HUDEP-2 (cell line): ENCODE results near the gene ANKRD30A.
"Not testable (repeated sequence)": the region's sequence is repeated elsewhere in the genome, so short reads cannot be mapped to it uniquely, and the experiment has no call there.

ENCODE experiments used
- DNase-seq, 76 experiments: peaks; one replicate each; lab custom pipeline; 2025; ENCODE audit not compliant: unreplicated experiment in 76 of 76; lab: John Stamatoyannopoulos, UW

The ANKRD30A gene

DNA sequence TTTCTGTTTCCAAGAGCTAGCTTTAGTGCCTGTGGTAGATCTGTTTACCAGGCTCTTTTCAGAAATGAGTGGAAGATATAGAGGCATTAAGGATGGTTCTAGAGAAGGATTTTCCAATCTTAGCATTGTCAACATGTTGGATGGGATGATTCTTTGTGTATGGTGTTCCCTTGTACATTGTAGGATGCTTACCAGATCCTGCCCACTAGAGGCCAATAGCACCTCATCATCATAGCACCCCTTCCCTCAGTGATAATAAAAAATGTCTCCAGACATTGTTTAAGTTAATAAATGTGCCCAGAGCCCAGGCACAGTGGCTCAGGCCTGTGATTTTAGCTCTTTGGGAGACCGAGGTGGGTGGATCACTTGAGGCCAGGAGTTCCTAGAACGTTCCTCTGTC, 121.2 kb downstream of the ANKRD30A start:
- DNase-seq = no peak

DNA sequence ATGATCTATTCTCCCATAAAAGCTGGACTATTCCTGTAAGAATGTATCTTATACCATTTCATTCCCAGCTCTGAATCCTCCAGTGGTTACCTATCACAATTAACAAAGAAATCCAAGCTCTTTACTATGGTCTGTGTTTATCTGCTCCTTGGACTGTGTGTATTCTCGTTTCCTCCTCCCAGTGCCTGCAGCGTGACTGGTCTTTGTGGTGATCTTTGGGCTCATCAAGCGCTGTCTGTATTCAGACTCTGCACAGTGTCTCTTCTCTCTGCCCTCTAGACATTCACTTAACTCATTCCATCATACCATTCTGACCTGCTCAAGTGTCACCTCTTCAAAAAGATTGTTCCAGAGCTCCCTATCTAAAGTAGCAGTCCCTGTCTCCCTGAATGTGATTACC, 130.4 kb downstream of the ANKRD30A start:
- DNase-seq = not testable (repeated sequence)

DNA sequence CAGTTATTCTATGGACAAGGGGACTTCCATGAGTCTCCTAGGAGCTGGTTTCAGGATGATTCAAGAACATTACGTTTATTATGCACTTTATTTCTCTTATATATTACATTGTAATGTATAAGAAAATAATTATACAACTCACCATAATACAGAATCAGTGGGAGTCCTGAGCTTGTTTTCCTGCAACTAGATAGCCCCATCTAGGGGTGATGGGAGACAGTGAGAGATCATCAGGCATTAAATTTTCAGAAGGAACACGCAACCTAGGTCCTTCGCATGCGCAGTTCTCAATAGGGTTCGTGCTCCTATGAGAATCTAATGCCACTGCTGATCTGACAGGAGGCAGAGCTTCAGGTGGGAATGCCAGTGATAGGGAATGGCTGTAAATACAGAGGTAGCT, 137.9 kb downstream of the ANKRD30A start:
- DNase-seq = no peak

DNA sequence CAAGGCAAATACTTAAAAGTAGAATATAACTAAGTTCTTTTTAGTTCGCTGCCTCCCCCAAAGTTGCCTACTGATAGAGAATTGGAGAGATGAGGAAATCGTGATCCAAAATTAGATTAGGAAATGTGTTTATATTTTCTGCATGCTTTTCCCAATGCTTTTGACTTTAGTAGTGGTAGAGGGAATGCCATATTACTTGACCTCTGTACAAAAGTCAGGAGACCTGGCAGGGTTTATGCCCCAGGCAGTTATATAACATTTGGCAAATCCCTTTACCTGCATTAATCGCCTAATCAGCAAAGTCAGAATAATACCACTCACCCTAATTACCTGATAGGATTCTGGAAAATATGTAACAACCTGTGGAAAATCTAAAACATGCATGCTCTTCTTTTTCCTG, 142.9 kb downstream of the ANKRD30A start:
- DNase-seq = no peak

DNA sequence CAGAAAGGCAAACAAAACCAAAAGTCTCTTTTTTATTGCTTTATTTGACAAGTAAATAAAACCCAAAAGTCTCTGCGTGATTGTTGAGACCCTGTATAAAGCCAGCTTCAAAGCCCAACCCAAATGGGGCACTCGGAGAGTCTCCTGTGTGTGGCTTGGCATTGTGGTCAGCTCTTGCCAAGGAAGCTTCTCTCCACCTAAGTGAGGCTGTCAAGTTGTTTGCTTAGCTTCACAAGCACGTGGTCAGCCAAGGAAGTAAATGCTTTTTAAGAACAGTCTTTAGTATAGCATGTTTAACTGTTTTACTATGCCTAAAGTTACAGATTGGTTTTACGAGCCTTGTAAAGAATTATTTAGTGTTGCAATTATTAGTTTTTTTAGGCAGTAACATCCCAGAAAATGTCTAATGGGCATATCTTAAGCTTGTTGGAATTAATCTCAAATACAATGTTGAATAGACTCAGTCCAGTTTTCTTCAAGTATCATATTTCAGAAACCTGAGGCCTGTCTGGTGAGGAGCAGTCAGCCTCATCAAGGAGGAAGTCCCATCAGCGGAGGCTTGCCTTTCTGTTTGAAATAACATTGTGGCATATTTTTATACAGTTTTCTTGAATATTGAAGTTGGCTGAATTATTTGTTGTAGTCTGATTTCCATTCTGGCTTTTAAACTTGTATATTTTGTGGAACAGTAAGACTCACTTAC, 144.3 kb downstream of the ANKRD30A start:
- DNase-seq = no peak

DNA sequence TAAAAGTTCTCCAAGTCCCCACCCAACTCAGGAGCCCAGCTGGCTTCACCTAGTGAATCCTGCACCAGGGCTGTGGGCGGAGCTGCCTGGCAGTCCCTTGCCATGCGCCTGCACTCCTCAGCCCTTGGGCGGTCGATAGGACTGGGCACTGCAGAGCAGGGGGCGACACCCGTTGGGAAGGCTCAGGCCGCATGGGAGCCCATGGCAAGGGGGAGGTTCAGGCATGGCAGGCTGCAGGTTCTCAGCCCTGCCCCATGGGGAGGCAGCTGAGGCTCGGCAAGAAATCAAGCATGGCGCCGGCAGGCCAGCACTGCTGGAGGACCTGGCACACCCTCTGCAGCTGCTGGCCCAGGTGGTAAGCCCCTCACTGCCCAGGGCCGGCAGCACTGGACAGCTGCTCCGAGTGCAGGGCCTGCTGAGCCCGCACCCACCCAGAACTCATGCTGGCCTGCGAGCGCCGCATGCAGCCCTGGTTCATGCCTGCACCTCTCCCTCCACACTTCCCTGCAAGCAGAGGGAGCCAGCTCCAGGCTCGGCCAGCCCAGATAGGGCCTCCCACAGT, 149.9 kb downstream of the ANKRD30A start:
- no peak for DNase-seq

DNA sequence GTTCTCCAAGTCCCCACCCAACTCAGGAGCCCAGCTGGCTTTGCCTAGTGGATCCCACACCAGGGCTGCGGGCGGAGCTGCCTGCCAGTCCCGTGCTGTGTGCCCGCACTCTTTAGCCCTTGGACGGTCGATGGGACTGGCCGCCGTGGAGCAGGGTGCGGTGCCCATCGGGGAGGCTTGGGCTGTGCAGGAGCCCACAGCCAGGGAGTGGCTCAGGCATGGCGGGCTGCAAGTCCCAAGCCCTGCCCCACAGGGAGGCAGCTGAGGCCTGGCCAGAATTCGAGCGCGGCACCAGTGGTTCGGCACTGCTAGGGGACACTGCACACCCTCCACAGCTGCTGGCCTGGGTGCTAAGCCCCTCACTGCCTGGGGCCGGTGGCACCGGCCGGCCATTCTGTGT, 159.7 kb downstream of the ANKRD30A start:
- DNase-seq = no peak

DNA sequence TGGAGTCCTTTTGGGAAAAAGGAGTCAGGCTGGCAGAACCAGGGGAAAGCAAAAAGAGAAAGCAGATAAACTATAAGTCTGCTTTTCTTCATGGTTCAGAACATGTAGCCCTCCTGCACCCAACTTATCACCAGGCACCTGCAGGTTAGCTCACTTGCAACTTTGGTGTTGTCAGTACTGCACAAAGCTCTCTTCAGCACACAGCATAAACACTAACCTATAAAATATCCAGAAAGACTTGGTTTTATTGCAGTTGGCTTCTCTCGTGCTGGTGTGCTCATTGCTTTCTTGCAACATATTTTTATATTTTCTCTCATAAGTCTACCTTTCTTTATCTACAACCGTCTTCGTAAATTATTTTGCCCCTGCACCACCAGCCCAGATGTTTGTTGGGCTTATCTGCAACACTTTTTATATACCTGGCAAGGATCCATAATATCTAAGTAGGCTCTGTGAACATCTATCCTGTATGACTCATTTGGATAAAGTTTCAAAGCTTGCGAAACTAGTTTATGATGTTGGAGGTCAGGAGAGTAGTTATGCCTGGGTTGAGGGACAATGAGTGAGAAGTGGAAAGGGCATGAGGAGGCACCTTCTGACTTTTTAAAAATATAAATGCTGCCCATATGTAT, 164.6 kb downstream of the ANKRD30A start:
- DNase-seq = no peak

DNA sequence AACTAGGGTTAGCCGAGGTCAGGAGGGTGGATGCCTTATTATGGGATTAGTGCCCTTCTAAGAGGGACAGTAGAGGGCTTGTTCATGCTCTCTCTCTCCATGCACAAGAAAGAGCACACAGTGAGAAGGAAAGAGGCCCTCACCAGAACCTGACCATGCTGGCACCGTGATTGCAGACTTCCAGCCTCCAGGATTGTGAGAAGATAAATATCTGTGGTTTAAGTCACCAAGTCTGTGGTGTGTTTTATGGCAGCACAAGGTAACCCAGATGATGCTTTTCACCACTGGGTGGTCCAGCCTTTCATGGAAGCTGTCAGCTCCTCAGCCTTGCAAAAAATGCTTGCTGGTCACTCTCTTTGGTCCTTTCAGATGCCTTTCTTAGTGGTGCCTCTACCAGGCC, 175.9 kb downstream of the ANKRD30A start:
- DNase-seq = no peak

DNA sequence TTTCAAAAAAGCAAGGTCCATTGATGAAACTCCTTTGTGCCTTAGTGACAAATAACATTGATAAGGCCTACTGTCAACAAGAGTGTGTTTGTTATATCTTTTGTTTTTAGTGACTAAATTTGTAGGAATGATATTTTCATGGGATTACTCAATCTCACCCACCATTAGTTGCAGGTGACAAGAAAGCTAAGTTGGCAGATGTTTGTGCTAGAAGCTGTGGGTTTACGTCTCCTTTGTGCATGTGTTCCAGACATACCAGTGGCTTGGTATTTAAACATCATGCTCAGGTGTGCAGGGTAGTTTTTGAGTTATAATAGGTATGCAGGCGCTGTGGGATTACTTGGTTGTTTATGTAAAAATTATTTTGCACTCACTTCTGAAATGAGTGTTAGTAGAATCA, 178.6 kb downstream of the ANKRD30A start:
- no peak for DNase-seq

DNA sequence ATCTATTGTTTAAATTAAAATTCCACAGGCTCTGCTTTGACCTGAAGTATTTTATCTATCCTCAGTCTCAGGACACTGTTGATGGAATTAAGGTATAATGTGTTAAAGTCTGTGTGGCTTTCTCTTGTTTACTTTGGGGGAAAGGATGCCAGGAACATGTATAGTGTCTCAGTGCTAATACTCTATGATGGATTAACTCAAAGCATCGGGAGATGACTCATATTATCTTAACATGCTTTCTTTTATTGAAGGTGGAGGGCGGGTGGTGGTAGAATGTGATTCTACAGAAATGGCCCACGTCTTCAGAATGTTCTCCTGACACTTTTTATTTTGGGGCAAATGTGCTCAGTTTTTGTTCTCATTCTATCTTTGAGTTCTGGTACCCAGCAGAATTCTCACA, 189.0 kb downstream of the ANKRD30A start:
- DNase-seq = no peak

DNA sequence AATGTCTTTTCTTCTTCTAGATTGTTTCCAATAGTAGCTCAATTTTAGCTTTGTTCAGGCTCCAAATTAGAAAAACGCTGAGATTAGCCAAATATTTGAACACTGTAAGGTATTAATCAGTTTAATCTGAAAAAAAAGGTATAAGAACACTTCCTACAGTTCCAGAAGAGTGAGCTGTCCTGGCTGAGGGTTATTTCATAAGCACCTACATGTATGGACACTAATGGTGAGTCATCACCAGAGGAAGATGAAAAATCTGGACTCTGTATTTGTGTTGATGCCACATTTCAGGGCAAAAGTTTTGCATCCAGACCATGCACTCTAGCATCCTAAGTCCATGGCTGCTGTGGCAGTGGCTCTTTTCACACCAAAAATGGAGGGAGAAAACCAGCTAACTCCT, 189.5 kb downstream of the ANKRD30A start:
- DNase-seq = no peak

DNA sequence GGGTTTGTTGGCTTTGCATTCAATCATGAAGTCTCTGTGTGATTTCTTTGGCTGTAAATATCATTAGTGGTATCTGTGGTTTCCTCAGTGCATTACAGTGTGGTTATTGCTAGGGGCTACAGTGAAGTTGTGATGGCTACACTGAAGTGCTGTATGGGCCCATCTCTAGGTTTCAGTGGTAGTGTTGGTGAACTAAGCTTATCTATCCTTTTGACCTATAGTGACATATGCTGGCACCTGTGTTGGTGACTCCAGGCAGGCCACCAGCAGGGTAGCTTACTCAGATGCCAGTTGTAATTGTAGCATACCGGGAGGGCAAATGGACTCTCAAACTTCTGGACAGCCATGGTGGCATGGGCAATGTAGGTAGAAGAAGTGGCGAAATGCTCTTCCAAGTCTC, 219.0 kb downstream of the ANKRD30A start:
- DNase-seq = no peak

DNA sequence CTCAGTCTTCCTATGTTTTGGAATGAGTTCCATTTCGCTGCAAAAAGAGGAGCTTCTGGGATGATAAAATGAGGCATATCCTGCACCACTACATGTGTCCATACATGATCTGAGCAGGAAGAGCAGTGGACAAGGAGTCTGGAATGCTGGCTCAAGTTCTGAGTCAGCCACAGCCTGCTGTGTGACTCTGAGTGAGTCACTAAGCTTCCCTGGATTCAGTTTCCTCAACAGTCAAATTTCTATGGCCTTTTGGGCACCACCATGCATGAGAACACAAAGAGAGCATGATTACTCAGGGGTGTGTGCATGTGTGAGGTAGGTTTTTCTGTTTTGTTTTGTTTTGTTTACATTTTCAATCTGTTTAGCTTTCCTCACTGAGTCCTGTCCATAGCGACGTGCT, 254.6 kb downstream of the ANKRD30A start:
- DNase-seq = no peak

DNA sequence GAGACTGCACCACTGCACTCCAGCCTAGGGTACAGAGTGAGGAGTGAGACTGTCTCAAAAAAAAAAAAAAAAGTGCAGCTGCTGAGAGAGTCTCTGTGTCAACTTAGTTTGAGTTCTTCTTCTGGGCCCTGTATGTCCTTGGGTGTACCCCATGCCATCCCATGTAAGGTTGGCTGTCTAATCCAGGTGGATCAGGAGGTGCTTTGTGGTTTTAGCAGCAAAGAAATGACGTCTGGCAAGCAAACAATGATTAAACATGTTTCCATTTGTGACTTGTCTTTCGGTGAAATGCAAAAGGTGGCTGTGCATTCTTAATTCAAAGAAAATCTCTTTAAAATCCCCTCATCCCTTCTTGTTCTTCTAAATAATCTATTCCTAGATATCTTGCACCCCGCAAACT, 255.9 kb downstream of the ANKRD30A start:
- DNase-seq = no peak

DNA sequence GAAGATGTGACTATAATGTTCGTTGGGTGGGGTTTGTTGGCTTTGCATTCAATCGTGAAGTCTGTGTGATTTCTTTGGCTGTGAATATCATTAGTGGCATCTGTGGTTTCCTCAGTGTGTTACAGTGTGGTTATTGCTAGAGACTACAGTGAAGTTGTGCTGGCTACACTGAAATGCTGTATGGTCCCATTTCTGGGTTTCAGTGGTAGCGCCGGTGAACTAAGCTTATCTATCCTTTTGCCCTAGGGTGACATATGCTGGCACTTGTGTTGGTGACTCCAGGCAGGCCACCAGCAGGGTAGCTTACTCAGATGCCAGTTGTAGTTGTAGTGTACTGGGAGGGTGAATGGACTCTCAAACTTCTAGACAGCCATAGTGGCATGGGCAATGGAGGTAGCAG, 259.5 kb downstream of the ANKRD30A start:
- no peak for DNase-seq

DNA sequence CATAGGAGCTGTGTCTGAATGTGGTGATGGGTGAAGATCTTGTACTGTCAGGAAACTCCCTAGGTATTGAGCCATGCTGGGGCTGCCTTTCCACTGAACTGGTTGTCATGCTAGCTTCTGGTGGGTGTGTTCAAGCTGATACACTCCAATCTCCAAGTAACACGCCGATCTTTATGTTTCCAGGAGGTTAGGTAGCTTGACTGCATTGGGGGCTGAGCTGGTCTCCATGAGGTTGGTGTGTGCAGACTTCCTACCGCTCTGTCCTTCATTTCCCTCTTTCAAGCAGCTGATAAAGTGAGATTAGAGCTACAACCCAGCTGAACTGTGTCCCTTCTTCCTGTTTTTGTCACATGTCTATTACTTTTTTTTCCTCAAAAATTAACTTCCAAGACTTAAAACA, 265.5 kb downstream of the ANKRD30A start:
- no peak for DNase-seq

DNA sequence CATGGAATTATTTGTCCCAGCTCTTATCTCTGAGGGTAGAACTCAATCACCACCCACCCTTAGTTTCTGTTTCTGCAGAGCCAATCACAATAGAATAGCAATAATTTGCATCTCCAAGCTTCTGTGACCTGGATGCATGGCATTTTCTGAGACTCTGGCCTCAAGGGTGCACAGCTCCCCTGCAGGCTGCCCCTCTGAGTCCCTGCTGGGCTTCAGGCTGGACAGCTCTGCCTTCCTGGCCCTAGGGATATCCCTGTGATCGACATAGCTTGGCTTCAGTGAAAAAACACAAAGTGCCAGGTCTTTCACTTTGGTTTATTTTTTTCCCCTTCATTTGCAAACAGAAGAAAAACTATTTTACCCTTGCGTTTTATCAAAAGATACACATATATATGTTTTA, 275.4 kb downstream of the ANKRD30A start:
- DNase-seq = not testable (repeated sequence)

DNA sequence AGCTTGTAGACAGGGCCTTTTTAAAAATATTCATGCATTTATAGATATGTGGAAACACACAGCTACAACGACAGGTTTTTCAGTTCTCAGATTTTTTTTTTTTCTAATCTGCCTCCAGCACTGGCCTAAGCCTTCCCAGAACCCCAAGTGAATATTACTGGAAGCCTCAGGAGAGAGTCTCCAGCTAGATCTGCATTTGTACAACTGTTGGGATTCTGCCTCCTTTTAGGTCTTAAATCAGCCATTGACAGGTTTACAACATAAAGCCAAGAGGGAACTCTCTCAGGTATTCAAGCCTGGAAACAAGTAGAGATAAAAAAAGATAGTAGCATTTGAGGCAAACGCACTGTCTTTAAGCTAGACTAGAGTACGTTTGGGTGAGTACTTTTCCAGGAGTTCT, 275.8 kb downstream of the ANKRD30A start:
- DNase-seq = no peak

DNA sequence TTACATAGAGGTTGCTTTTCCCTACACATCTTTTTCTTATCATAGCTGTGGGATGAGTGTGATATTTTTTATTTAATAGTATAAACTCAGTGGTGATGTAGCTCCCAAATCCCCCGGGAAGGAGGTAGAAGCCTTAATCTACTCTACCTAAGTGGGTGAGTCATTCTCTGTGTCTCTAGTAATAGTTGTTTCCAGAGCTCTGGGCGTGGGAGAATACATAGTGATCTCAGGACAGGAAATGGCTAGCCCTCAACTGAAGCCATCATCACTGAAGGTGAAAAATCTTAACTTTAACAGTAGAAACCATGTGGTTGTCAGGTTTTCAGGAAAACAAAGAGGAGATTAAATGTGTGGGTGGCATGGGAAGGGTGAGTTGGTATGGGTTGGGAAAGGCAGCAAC, 278.4 kb downstream of the ANKRD30A start:
- DNase-seq = no peak
